Type B pancreatic cell (in vitro differentiated cells): Measurements from ENCODE around the gene LRIG2. TPM values are rescaled to one million over a fixed set of nuclear protein-coding genes. Genes with fewer than 3 reads are reported as not detected.
A peak's percentile ranks its signal among the peaks of the same experiment; 100 is the strongest.
"Not testable (repeated sequence)": the region's sequence is repeated elsewhere in the genome, so short reads cannot be mapped to it uniquely, and the experiment has no call there.

ENCODE experiments used
- DNase-seq: peaks from one replicate; pipeline ENCODE4 v3.0.0; 2021; ENCODE audit warnings: mixed read lengths; ENCODE audit not compliant: unreplicated experiment; ENCODE audit errors: extremely low spot score
- H3K27ac Mint-ChIP-seq: 2 replicates; pipeline ENCODE4 v1.8.0; 2021; ENCODE audit warnings: mild to moderate bottlenecking, mixed read lengths
- H3K27me3 Mint-ChIP-seq: 2 replicates; pipeline ENCODE4 v1.8.0; 2021; ENCODE audit warnings: mixed read lengths
- H3K36me3 Mint-ChIP-seq: 2 replicates; pipeline ENCODE4 v1.8.0; 2021; ENCODE audit warnings: mixed read lengths
- H3K4me1 Mint-ChIP-seq: one replicate; pipeline ENCODE4 v1.8.0; 2021; ENCODE audit warnings: mixed read lengths; ENCODE audit not compliant: unreplicated experiment
- H3K4me3 Mint-ChIP-seq: 2 replicates; pipeline ENCODE4 v1.8.0; 2021; ENCODE audit warnings: mild to moderate bottlenecking, mixed read lengths
- H3K9me3 Mint-ChIP-seq: 2 replicates; pipeline ENCODE4 v1.8.0; 2021; ENCODE audit warnings: mixed read lengths
- CTCF ChIP-seq: fragments of 200-600 bp; sonication (generic); conservative IDR thresholded peaks from 2 replicates; pipeline ENCODE4 v1.5.0; 2021; ENCODE audit warnings: antibody characterized with exemption, mild to moderate bottlenecking
- total RNA-seq: library from RNA; stranded (reverse); gene quantifications from 2 replicates; pipeline ENCODE4 v1.2.1, GENCODE V29; 2021; ENCODE audit warnings: low replicate concordance

The LRIG2 gene
- total RNA-seq, 1 donor from 2014 or later: 17.7 TPM

- H3K9me3 Mint-ChIP-seq: no peaks in the 10 kb centered on the region
- no peaks in the 10 kb centered on the region for H3K36me3 Mint-ChIP-seq
- H3K27ac Mint-ChIP-seq: peak overlapping the region; percentile 4
- peaks cover 29% of the 10 kb centered on the region for H3K4me1 Mint-ChIP-seq
- no peaks in the 10 kb centered on the region for H3K27me3 Mint-ChIP-seq
- DNase-seq: no peak
- TF ChIP-seq CTCF: no peak
- no peak overlapping the region for H3K4me3 Mint-ChIP-seq
These were observed 16.0 kb upstream of the LRIG2 start for GRCh38 chr1:113057006-113057405.

- Mint-ChIP-seq H3K27ac (peak overlapping the region; percentile 25), H3K36me3 (no peaks in the 10 kb centered on the region), H3K4me3 (no peak overlapping the region), H3K27me3 (no peaks in the 10 kb centered on the region), H3K4me1 (peaks cover 25% of the 10 kb centered on the region), H3K9me3 (no peaks in the 10 kb centered on the region)
- no peak for DNase-seq
- TF ChIP-seq CTCF: no peak
These were observed 13.9 kb upstream of the LRIG2 start for GRCh38 chr1:113058941-113059706.

- H3K27me3 Mint-ChIP-seq, H3K36me3 Mint-ChIP-seq, H3K9me3 Mint-ChIP-seq, H3K4me3 Mint-ChIP-seq, DNase-seq, H3K27ac Mint-ChIP-seq: not testable (repeated sequence)
- peaks cover 19% of the 10 kb centered on the region for H3K4me1 Mint-ChIP-seq
These were observed 9.5 kb upstream of the LRIG2 start for GRCh38 chr1:113063456-113063855.

- Mint-ChIP-seq H3K4me3 (peak overlapping the region; percentile 99), H3K36me3 (peaks cover 5% of the 10 kb centered on the region), H3K9me3 (no peaks in the 10 kb centered on the region), H3K4me1 (peaks cover 26% of the 10 kb centered on the region), H3K27me3 (no peaks in the 10 kb centered on the region), H3K27ac (peak overlapping the region; percentile 98)
- no peak for TF ChIP-seq CTCF
- no peak for DNase-seq
These were observed 749 bp upstream of the LRIG2 start for GRCh38 chr1:113072141-113072756.

GRCh38 chr1:113073479-113073950 is 517 bp downstream of the LRIG2 start:
- Mint-ChIP-seq H3K9me3 (no peaks in the 10 kb centered on the region), H3K4me1 (peaks cover 21% of the 10 kb centered on the region), H3K27ac (peak overlapping the region; percentile 98), H3K27me3 (no peaks in the 10 kb centered on the region), H3K4me3 (peak overlapping the region; percentile 99), H3K36me3 (peaks cover 4% of the 10 kb centered on the region)
- DNase-seq: no peak
- no peak for TF ChIP-seq CTCF

- H3K36me3 Mint-ChIP-seq: peaks cover 4% of the 10 kb centered on the region
- peaks cover 21% of the 10 kb centered on the region for H3K4me1 Mint-ChIP-seq
- H3K9me3 Mint-ChIP-seq: no peaks in the 10 kb centered on the region
- no peak for TF ChIP-seq CTCF
- H3K27ac Mint-ChIP-seq: peak overlapping the region; percentile 98
- DNase-seq: no peak
- H3K27me3 Mint-ChIP-seq: no peaks in the 10 kb centered on the region
- H3K4me3 Mint-ChIP-seq: peak overlapping the region; percentile 99
These were observed 1.2 kb downstream of the LRIG2 start for GRCh38 chr1:113074237-113074636.

GRCh38 chr1:113077978-113078377 is 5.0 kb downstream of the LRIG2 start:
- not testable (repeated sequence) for H3K9me3 Mint-ChIP-seq, H3K4me3 Mint-ChIP-seq, DNase-seq, H3K27me3 Mint-ChIP-seq, H3K27ac Mint-ChIP-seq
- Mint-ChIP-seq H3K4me1 (peaks cover 17% of the 10 kb centered on the region), H3K36me3 (peaks cover 15% of the 10 kb centered on the region)
